Nephron progenitor cell (in vitro differentiated cells): Measurements from ENCODE around the gene PRTN3.
A peak's percentile ranks its signal among the peaks of the same experiment; 100 is the strongest.

Source experiments
- DNase-seq: peaks from one replicate; pipeline ENCODE4 v3.0.0; 2021
- H3K27ac Mint-ChIP-seq: 2 replicates; pipeline ENCODE4 v1.8.0; 2021; ENCODE audit warnings: mild to moderate bottlenecking, moderate library complexity, mixed read lengths
- H3K27me3 Mint-ChIP-seq: 2 replicates; pipeline ENCODE4 v1.8.0; 2021; ENCODE audit warnings: mild to moderate bottlenecking, low read depth, mixed read lengths; ENCODE audit not compliant: poor library complexity
- H3K36me3 Mint-ChIP-seq: 2 replicates; pipeline ENCODE4 v1.8.0; 2021; ENCODE audit warnings: low read depth, mixed read lengths
- H3K4me1 Mint-ChIP-seq: 2 replicates; pipeline ENCODE4 v1.8.0; 2021; ENCODE audit warnings: mixed read lengths
- H3K4me3 Mint-ChIP-seq: 2 replicates; pipeline ENCODE4 v1.8.0; 2021; ENCODE audit warnings: mild to moderate bottlenecking, moderate library complexity, mixed read lengths
- H3K9me3 Mint-ChIP-seq: 2 replicates; pipeline ENCODE4 v1.8.0; 2021; ENCODE audit warnings: mild to moderate bottlenecking, moderate library complexity, mixed read lengths
- CTCF ChIP-seq: fragments of 200-600 bp; sonication (generic); IDR thresholded peaks from 2 replicates; pipeline ENCODE4 v1.5.0; 2021; ENCODE audit warnings: antibody characterized with exemption

Gene PRTN3

GRCh38 chr19:892243-892893 is 51.6 kb downstream of the PRTN3 start:
- Mint-ChIP-seq H3K36me3 (peaks cover 26% of the 10 kb centered on the region), H3K4me1 (peaks cover 4% of the 10 kb centered on the region), H3K9me3 (no peaks in the 10 kb centered on the region), H3K27ac (peak overlapping the region; percentile 93), H3K27me3 (peaks cover 4% of the 10 kb centered on the region), H3K4me3 (peak overlapping the region; percentile 89)
- peak; percentile 69 for DNase-seq
- no peak for TF ChIP-seq CTCF

GRCh38 chr19:892894-893689 is 52.3 kb downstream of the PRTN3 start, which contains the start of the genes MED16 and RNU6-9:
Gene MED16, minus strand, starts transcription at chr19:893187. Its CDS starts 2,056 bp downstream, at chr19:891131.
Gene RNU6-9, plus strand, starts transcription at chr19:893484.
- DNase-seq = peak; percentile 89
- H3K27me3 Mint-ChIP-seq = peaks cover 4% of the 10 kb centered on the region
- TF ChIP-seq CTCF = no peak
- H3K4me1 Mint-ChIP-seq = peaks cover 4% of the 10 kb centered on the region
- no peaks in the 10 kb centered on the region for H3K9me3 Mint-ChIP-seq
- peak within 1 kb of the TSS; percentile 100 for H3K27ac Mint-ChIP-seq
- peak within 1 kb of the TSS; percentile 89 for H3K4me3 Mint-ChIP-seq
- peaks cover 22% of the 10 kb centered on the region for H3K36me3 Mint-ChIP-seq

DNA sequence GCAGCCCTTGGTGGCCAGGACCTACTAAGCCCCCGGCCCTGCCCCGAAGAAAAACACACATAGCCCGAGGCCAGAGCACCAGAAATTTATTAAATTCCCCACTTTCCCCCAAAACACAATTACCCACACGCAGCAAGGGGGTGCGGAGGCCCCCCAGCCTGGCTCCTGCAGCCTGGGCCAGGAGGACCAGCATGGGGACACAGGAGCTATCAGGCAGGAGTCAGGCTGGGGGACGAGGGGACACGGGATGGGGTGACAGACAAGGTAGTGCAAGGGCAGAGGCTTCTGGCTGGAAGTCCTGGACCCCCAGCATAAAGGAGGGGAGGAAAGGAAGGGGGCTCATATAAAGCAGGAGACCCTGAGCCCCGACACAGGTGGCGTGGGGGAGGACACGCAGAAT is 55.6 kb downstream of the PRTN3 start:
- TF ChIP-seq CTCF = no peak
- DNase-seq = no peak
- Mint-ChIP-seq H3K36me3 (peaks cover 12% of the 10 kb centered on the region), H3K9me3 (no peaks in the 10 kb centered on the region), H3K27ac (no peak overlapping the region), H3K4me3 (no peak overlapping the region), H3K4me1 (peaks cover 8% of the 10 kb centered on the region), H3K27me3 (peaks cover 4% of the 10 kb centered on the region)

- no peaks in the 10 kb centered on the region for H3K9me3 Mint-ChIP-seq
- no peak overlapping the region for H3K4me3 Mint-ChIP-seq
- peaks cover 12% of the 10 kb centered on the region for H3K36me3 Mint-ChIP-seq
- H3K4me1 Mint-ChIP-seq = peaks cover 8% of the 10 kb centered on the region
- no peak overlapping the region for H3K27ac Mint-ChIP-seq
- no peak for DNase-seq
- peaks cover 4% of the 10 kb centered on the region for H3K27me3 Mint-ChIP-seq
- TF ChIP-seq CTCF = no peak
Measured at GRCh38 chr19:896999-897398, 56.2 kb downstream of the PRTN3 start.

DNA sequence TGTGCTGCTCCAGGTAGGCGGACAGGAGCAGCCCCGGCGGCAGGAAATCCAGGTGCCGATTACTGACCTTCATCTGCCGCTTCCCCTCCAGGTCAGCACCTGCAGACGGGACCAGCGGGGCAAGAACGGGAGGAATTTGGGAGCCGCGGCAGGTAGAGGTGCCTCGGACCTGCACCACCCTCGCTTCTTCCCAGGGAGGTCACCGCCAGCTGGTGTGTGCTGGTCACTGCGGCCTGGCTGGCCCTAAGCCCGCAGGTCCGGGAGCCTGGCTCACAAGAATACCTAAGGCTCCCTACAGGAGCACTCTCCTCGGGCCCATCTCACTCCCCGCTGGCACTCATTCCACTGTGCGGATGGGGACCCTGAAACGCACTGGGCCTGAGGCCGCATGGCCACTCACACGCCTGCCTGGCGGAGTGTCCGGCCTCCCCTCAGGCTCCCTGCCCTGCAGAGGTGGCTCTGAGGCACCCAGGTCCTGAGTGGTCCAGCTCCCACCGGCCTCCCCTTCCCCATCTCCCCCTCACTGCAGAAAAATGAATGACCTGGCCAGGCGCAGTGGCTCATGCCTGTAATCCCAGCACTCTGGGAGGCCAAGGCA is 56.7 kb downstream of the PRTN3 start:
- H3K36me3 Mint-ChIP-seq = peaks cover 12% of the 10 kb centered on the region
- TF ChIP-seq CTCF = peak; percentile 19
- H3K27me3 Mint-ChIP-seq = peaks cover 4% of the 10 kb centered on the region
- H3K9me3 Mint-ChIP-seq = no peaks in the 10 kb centered on the region
- H3K4me1 Mint-ChIP-seq = peaks cover 10% of the 10 kb centered on the region
- H3K27ac Mint-ChIP-seq = no peak overlapping the region
- H3K4me3 Mint-ChIP-seq = no peak overlapping the region
- no peak for DNase-seq
